H1 (cell line): ENCODE results near the gene SCN3B. TPM values are rescaled to one million over a fixed set of nuclear protein-coding genes. Genes with fewer than 3 reads are reported as not detected.

Source experiments
- CTCF ChIA-PET: fragments of 300-600 bp; sonication (Branson Sonifier 250); formaldehyde crosslinking; loops from one replicate; lab custom pipeline; 2021; ENCODE audit not compliant: partially characterized antibody; lab: Charles Lee
- POLR2A ChIA-PET: fragments of 300-600 bp; sonication (Branson Sonifier 250); formaldehyde crosslinking; loops from one replicate; lab custom pipeline; 2021; ENCODE audit warnings: inconsistent platforms; ENCODE audit not compliant: partially characterized antibody; lab: Charles Lee
- DNase-seq, 2 experiments: peaks; one replicate each; pipeline versions ENCODE4 v3.0.0 to v3.0.0-alpha.2; 2010 to 2022; ENCODE audit warnings: low spot score in 2 of 2, low read depth in 1 of 2, mixed read lengths in 1 of 2
- FAIRE-seq: peaks from 2 replicates; lab custom pipeline; 2011; peaks lifted over from hg19 to GRCh38; lab: Jason Lieb, UNC
- H2AFZ ChIP-seq: 2 replicates; pipeline ENCODE4 v1.8.1; 2012; ENCODE audit warnings: low read length, inconsistent platforms
- H2AK5ac ChIP-seq: 2 replicates; pipeline ENCODE4 v1.6.1; 2013; ENCODE audit warnings: low read depth, low read length
- H2BK120ac ChIP-seq: replicated peaks from 2 replicates; pipeline ENCODE3; 2013; ENCODE audit warnings: low read depth, low read length, inconsistent platforms
- H2BK12ac ChIP-seq: 2 replicates; pipeline ENCODE4 v1.6.1; 2013; ENCODE audit warnings: low read depth, low read length
- H2BK15ac ChIP-seq: 2 replicates; pipeline ENCODE4 v1.6.1; 2013; ENCODE audit warnings: low read length
- H2BK20ac ChIP-seq: 2 replicates; pipeline ENCODE4 v1.6.1; 2013; ENCODE audit warnings: low read length
- H2BK5ac ChIP-seq: 2 replicates; pipeline ENCODE4 v1.6.1; 2013; ENCODE audit warnings: low read depth, low read length
- H3K14ac ChIP-seq: 2 replicates; pipeline ENCODE4 v1.6.1; 2013; ENCODE audit warnings: inconsistent platforms; ENCODE audit not compliant: insufficient read length
- H3K18ac ChIP-seq: 2 replicates; pipeline ENCODE4 v1.6.1; 2013; ENCODE audit warnings: low read length; ENCODE audit errors: extremely low read depth
- H3K23ac ChIP-seq: 2 replicates; pipeline ENCODE4 v1.6.1; 2013; ENCODE audit warnings: inconsistent platforms; ENCODE audit not compliant: insufficient read length
- H3K23me2 ChIP-seq: 2 replicates; pipeline ENCODE4 v1.6.1; 2013; ENCODE audit warnings: low read depth, low read length
- H3K27ac ChIP-seq: 2 replicates; pipeline ENCODE4 v1.6.1; 2011; ENCODE audit warnings: low read depth, low read length, inconsistent platforms
- H3K27me3 ChIP-seq, 4 experiments: replicated peaks in 1 of 4; 1 replicate in 1 of 4; 2 replicates in 3 of 4; pipeline versions ENCODE4 v1.6.1 to v1.8.1; 2011 to 2013; ENCODE audit warnings: low read length in 3 of 4, mild to moderate bottlenecking in 3 of 4, inconsistent platforms in 2 of 4, mixed read lengths in 2 of 4, moderate library complexity in 1 of 4; ENCODE audit not compliant: control insufficient read depth in 3 of 4, insufficient read depth in 3 of 4; ENCODE audit errors: extremely low read depth in 1 of 4
- H3K36me3 ChIP-seq, 4 experiments: 2 replicates each; pipeline versions ENCODE4 v1.6.1 to v1.8.1; 2011 to 2013; ENCODE audit warnings: mild to moderate bottlenecking in 4 of 4, low read length in 3 of 4, moderate library complexity in 2 of 4, control low read depth in 1 of 4, inconsistent platforms in 1 of 4; ENCODE audit not compliant: insufficient read depth in 4 of 4, control insufficient read depth in 2 of 4
- H3K4ac ChIP-seq: replicated peaks from 2 replicates; pipeline ENCODE3; 2013; ENCODE audit warnings: low read length, low read depth, mixed read lengths, inconsistent platforms; ENCODE audit not compliant: insufficient read length
- H3K4me1 ChIP-seq, 4 experiments: replicated peaks in 1 of 4; 1 replicate in 1 of 4; 2 replicates in 3 of 4; pipeline versions ENCODE4 v1.6.1 to v1.8.1; 2011 to 2013; ENCODE audit warnings: low read length in 3 of 4, inconsistent platforms in 2 of 4, mixed read lengths in 1 of 4; ENCODE audit not compliant: insufficient read depth in 4 of 4, control insufficient read depth in 3 of 4
- H3K4me2 ChIP-seq, 2 experiments: 2 replicates each; pipeline versions ENCODE4 v1.6.1 to v1.8.1; 2011 to 2013; ENCODE audit warnings: low read depth in 2 of 2, low read length in 2 of 2, control low read depth in 1 of 2, inconsistent platforms in 1 of 2, mild to moderate bottlenecking in 1 of 2; ENCODE audit not compliant: insufficient read depth in 1 of 2
- H3K4me3 ChIP-seq, 4 experiments: fragments of 200-600, 300-600 bp in 1 of 4; sonication (generic), shearing (Covaris generic), sonication (Bioruptor Twin) in 1 of 4; 2 replicates each; pipeline versions ENCODE4 v1.5.1 to v1.8.1; 2011 to 2016; ENCODE audit warnings: low read length in 4 of 4, low read depth in 3 of 4, control low read depth in 2 of 4, inconsistent platforms in 2 of 4, mild to moderate bottlenecking in 2 of 4, mixed read lengths in 1 of 4, moderate library complexity in 1 of 4; ENCODE audit not compliant: insufficient read depth in 2 of 4; ENCODE audit errors: extremely low read depth in 1 of 4
- H3K56ac ChIP-seq: replicated peaks from 2 replicates; pipeline ENCODE3; 2013; ENCODE audit warnings: low read depth, mild to moderate bottlenecking, mixed read lengths, low read length, inconsistent platforms; ENCODE audit not compliant: insufficient read length
- H3K79me1 ChIP-seq: 2 replicates; pipeline ENCODE4 v1.6.1; 2013; ENCODE audit warnings: low read depth, low read length, control low read depth
- H3K79me2 ChIP-seq, 2 experiments: 2 replicates each; pipeline versions ENCODE4 v1.6.1 to v1.8.1; 2012 to 2013; ENCODE audit warnings: low read length in 2 of 2, mild to moderate bottlenecking in 2 of 2, inconsistent platforms in 1 of 2; ENCODE audit not compliant: insufficient read depth in 2 of 2, control insufficient read depth in 1 of 2
- H3K9ac ChIP-seq, 4 experiments: replicated peaks in 1 of 4; 1 replicate in 1 of 4; 2 replicates in 3 of 4; pipeline versions ENCODE4 v1.6.1 to v1.8.1; 2011 to 2013; ENCODE audit warnings: low read depth in 3 of 4, low read length in 3 of 4, control low read depth in 2 of 4, mild to moderate bottlenecking in 2 of 4, moderate library complexity in 2 of 4, inconsistent platforms in 1 of 4; ENCODE audit errors: extremely low read depth in 1 of 4
- H3K9me3 ChIP-seq, 2 experiments: 2 replicates each; pipeline versions ENCODE4 v1.6.1 to v1.8.1; 2012 to 2013; ENCODE audit warnings: mild to moderate bottlenecking in 2 of 2, moderate library complexity in 2 of 2, control low read depth in 1 of 2, inconsistent platforms in 1 of 2, low read depth in 1 of 2, low read length in 1 of 2, mixed read lengths in 1 of 2; ENCODE audit not compliant: insufficient read depth in 2 of 2
- H4K20me1 ChIP-seq, 2 experiments: replicated peaks in 1 of 2; 2 replicates each; pipeline versions ENCODE3 to v1.8.1; 2011 to 2013; ENCODE audit warnings: inconsistent platforms in 2 of 2, low read length in 2 of 2, mild to moderate bottlenecking in 1 of 2; ENCODE audit not compliant: insufficient read depth in 2 of 2, control insufficient read depth in 1 of 2
- H4K5ac ChIP-seq: 2 replicates; pipeline ENCODE4 v1.6.1; 2013; ENCODE audit warnings: low read length, low read depth, mixed read lengths, inconsistent platforms; ENCODE audit not compliant: insufficient read length
- H4K8ac ChIP-seq: 2 replicates; pipeline ENCODE4 v1.8.0; 2013; ENCODE audit warnings: mild to moderate bottlenecking, moderate library complexity, low read length, inconsistent platforms; ENCODE audit not compliant: insufficient read depth; ENCODE audit errors: extremely low read depth
- H4K91ac ChIP-seq: replicated peaks from 2 replicates; pipeline ENCODE3; 2013; ENCODE audit warnings: low read length, mixed read lengths, inconsistent platforms; ENCODE audit not compliant: insufficient read length
- TEAD4 ChIP-seq: IDR thresholded peaks from 2 replicates; pipeline ENCODE4 v1.6.1; 2012; ENCODE audit warnings: low read depth, low read length, inconsistent platforms, mixed read lengths
- YY1 ChIP-seq: IDR thresholded peaks from 2 replicates; pipeline ENCODE4 v1.6.1; 2011; ENCODE audit warnings: low read depth, mild to moderate bottlenecking, low read length
- WGBS, 2 experiments: shearing (Covaris generic) in 1 of 2; methylation state at CpG; one replicate each; pipeline versions ENCODE4 v1.1.6 to v1.1.7; 2013 to 2015; ENCODE audit warnings: low lambda C conversion rate in 2 of 2, mixed read lengths in 2 of 2, inconsistent platforms in 1 of 2, low coverage in 1 of 2, missing lambda C conversion rate in 1 of 2; ENCODE audit not compliant: insufficient replicate concordance in 2 of 2, insufficient coverage in 1 of 2, insufficient read length in 1 of 2; ENCODE audit errors: extremely low coverage in 1 of 2, missing lambda C conversion rate in 1 of 2; 5-methylcytosine and 5-hydroxymethylcytosine counted together
- polyA plus RNA-seq, 7 experiments: library from polyadenylated mRNA; depleted of rRNA in 3 of 7; stranded (reverse) in 5 of 7; unstranded in 2 of 7; fragments of >200 nt in 5 of 7; fragments of 200-250 nt in 2 of 7; gene quantifications; 1 replicate in 5 of 7; 2 replicates in 1 of 7; 4 replicates in 1 of 7; pipeline versions ENCODE4 v1.2.1 to v1.2.3, GENCODE V29; 2011 to 2013; ENCODE audit warnings: missing spikeins in 2 of 7, mixed read lengths in 2 of 7
- total RNA-seq: library from RNA; stranded (reverse); fragmentation: NEBNext Ultra II Directional; extraction: Animal tissue kit (Norgen Biotek cat#: 25700); gene quantifications from 2 replicates; pipeline ENCODE4 v1.2.1, GENCODE V29; 2021

The SCN3B gene
- total and polyA plus RNA-seq, 2 of the 8 experiments (the other 6 are each of a cell fraction or from before 2014, with no cell fraction given) = 0.67 to 1.1 TPM

GRCh38 chr11:123684601-123685000, 30.2 kb upstream of the SCN3B start:
- Histone ChIP-seq H4K20me1 (no peaks in the 10 kb centered on the region), H4K5ac (no peak overlapping the region), H2BK15ac (no peak overlapping the region), H3K4me1 (no peaks in the 10 kb centered on the region), H3K56ac (no peak overlapping the region), H3K36me3 (no peaks in the 10 kb centered on the region), H3K9me3 (no peaks in the 10 kb centered on the region), H2BK12ac (no peak overlapping the region), H3K23me2 (no peaks in the 10 kb centered on the region), H2BK20ac (no peak overlapping the region), H2BK5ac (no peak overlapping the region), H3K79me2 (no peaks in the 10 kb centered on the region), H3K27ac (no peak overlapping the region), H4K8ac (no peak overlapping the region), H3K4ac (no peak overlapping the region), H3K18ac (no peak overlapping the region), H3K27me3 (0 out of 7 replicates have a peak, but pooled peaks cover 0 to 2% (median 0%) of the 10 kb centered on the region in 4 experiments), H3K79me1 (no peaks in the 10 kb centered on the region), H3K23ac (no peak overlapping the region), H3K4me3 (no peak overlapping the region), H3K14ac (no peak overlapping the region), H3K9ac (no peak overlapping the region), H3K4me2 (no peak overlapping the region), H2AK5ac (no peak overlapping the region), H2BK120ac (no peak overlapping the region), H2AFZ (no peak overlapping the region), H4K91ac (no peak overlapping the region)
- no peak for DNase-seq
- WGBS, 2 experiments = 92% methylated on average over 6 of the region's 6 CpGs; no CpG with 5 or more reads in 1 of the 2 experiments
- FAIRE-seq = no peak
- CTCF ChIA-PET = interaction anchor here (1.5 kb wide), 1 partner anchor 10 kb away, joined by 4 read pairs; no protein-coding TSS in a partner anchor
- POLR2A ChIA-PET = interaction anchor here (0.5 kb wide), 1 partner anchor 485 kb away, joined by 3 read pairs; no protein-coding TSS in a partner anchor
- TF ChIP-seq YY1 (no peak), TEAD4 (no peak)
- TF ChIP-seq, all 59 proteins: peak for 0
